ENCODE data around the gene DVL1.

The DVL1 gene

GRCh38 chr1:1340185-1340584, 9.0 kb downstream of the DVL1 start:
- no peak for DNase-seq

- no peak for DNase-seq
Measured at GRCh38 chr1:1338278-1338677, 10.9 kb downstream of the DVL1 start.

- peak in 1 of 5 experiments; percentile 29 for DNase-seq
Measured at GRCh38 chr1:1337793-1338147, 11.4 kb downstream of the DVL1 start.

GRCh38 chr1:1336931-1337792, 12.1 kb downstream of the DVL1 start:
- DNase-seq: no peak

- no peak for DNase-seq
Measured at GRCh38 chr1:1336446-1336845, 12.8 kb downstream of the DVL1 start.

GRCh38 chr1:1335792-1336248, 13.4 kb downstream of the DVL1 start:
- DNase-seq: no peak

GRCh38 chr1:1335283-1335682, 13.9 kb downstream of the DVL1 start:
- DNase-seq: no peak

- no peak for DNase-seq
Measured at GRCh38 chr1:1334835-1335234, 14.4 kb downstream of the DVL1 start.

GRCh38 chr1:1333551-1334241, 15.5 kb downstream of the DVL1 start:
- DNase-seq: no peak

GRCh38 chr1:1332774-1333480, 16.3 kb downstream of the DVL1 start:
- DNase-seq: no peak

GRCh38 chr1:1332031-1332755, 17.0 kb downstream of the DVL1 start:
- no peak for DNase-seq

GRCh38 chr1:1331068-1331965, 17.9 kb downstream of the DVL1 start, which contains the start of gene TAS1R3:
TAS1R3 (plus strand) TSS chr1:1331280; CDS start chr1:1331346, 66 bp downstream.
- DNase-seq: no peak

- DNase-seq: no peak
Measured at GRCh38 chr1:1330366-1331067, 18.7 kb downstream of the DVL1 start.

- DNase-seq: no peak
Measured at GRCh38 chr1:1329304-1330210, 19.7 kb downstream of the DVL1 start.

- DNase-seq: no peak
Measured at GRCh38 chr1:1328254-1328653, 21.0 kb downstream of the DVL1 start.

- no peak for DNase-seq
Measured at GRCh38 chr1:1327291-1327690, 21.9 kb downstream of the DVL1 start.

- no peak for DNase-seq
Measured at GRCh38 chr1:1326075-1326605, 23.1 kb downstream of the DVL1 start.

- DNase-seq: no peak
Measured at GRCh38 chr1:1325288-1326074, 23.7 kb downstream of the DVL1 start.
